Measurements from ENCODE around the gene TRMT2A. TPM values are rescaled to one million over a fixed set of nuclear protein-coding genes. Genes with fewer than 3 reads are reported as not detected.

Gene TRMT2A
- polyA plus RNA-seq, 1 donor (not counting 4 experiments of a cell fraction or from before 2014, with no cell fraction given), result 18.3 TPM

DNA sequence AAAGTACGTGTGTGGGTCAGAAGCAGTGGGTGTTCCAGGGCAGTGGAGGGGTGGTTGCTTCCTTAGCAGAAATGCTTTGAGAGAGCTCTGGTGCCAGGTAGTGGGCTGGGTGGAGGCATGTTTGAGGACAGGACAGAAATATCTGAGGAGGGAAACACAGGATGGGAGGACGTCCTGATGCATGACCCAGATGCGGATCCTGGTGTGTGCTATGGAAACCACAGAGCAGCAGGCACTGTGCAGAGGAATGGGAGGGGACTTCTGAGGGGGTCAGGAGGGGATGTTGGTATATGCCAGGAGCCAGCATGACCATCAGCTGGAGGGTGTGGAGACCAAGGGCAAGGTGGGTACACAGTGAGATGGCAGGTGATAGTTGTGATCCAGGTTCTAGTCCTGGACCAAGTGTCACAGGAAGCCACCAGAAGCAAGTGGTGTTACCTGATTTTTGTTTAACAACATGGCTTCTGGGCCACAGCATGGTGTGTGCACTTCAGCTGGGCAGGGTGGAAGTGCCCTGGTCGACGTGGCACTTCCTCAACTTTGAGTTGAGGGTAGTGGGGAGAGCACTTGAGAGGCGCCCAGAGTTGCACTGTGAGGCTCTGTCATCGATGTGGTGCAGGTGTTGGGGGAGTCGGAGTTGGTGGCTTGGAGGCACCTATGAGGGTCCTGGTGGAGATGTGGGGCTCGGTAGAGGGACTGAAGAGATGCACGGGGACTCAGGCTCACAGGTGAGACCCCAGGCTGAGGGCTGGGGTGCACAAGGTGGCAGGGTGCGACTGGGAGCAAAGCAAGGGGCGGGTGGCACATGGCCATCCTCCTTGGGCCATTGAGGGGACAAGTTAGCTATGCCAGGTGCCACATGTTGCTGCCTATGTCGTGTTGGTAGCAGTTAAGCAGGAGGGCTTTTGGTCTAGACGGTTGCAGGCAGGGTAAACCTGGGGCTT is 29.4 kb downstream of the TRMT2A start:
- H3K79me2 ChIP-seq (ENCODE audit: control insufficient read depth, insufficient read depth, low read length), result peaks cover 51% of the 10 kb centered on the region
- H3K9me1 ChIP-seq (ENCODE audit: control insufficient read depth, extremely low read depth, insufficient read depth, low read length), result peaks cover 5% of the 10 kb centered on the region
- no peaks in the 10 kb centered on the region for H3K9me3 ChIP-seq (ENCODE audit: control insufficient read depth, low read depth, low read length)
- H2AFZ ChIP-seq (ENCODE audit: control insufficient read depth, low read length), result no peak overlapping the region
- no peak overlapping the region for H3K27ac ChIP-seq (ENCODE audit: control insufficient read depth, insufficient read depth, low read length)
- H4K20me1 ChIP-seq (ENCODE audit: control insufficient read depth, extremely low read depth, insufficient read depth, low read length), result peaks cover 16% of the 10 kb centered on the region
- H3K27me3 ChIP-seq (ENCODE audit: control insufficient read depth, extremely low read depth, insufficient read depth, low read length), result no peaks in the 10 kb centered on the region
- H3K4me1 ChIP-seq (ENCODE audit: control insufficient read depth, extremely low read depth, insufficient read depth, low read length), result peaks cover 8% of the 10 kb centered on the region
- dilution Hi-C loops (cut with MboI; ENCODE audit: extremely low pct_ligation_motif_present, low sequenced_read_pairs), result no loop called here
- DNase-seq (ENCODE audit: low read depth, low spot score), result no peak
- TF ChIP-seq EZH2 (IDR thresholded peaks at IDR 0.05; ENCODE audit: low read length), result no peak
- TF ChIP-seq, protein P1, sequence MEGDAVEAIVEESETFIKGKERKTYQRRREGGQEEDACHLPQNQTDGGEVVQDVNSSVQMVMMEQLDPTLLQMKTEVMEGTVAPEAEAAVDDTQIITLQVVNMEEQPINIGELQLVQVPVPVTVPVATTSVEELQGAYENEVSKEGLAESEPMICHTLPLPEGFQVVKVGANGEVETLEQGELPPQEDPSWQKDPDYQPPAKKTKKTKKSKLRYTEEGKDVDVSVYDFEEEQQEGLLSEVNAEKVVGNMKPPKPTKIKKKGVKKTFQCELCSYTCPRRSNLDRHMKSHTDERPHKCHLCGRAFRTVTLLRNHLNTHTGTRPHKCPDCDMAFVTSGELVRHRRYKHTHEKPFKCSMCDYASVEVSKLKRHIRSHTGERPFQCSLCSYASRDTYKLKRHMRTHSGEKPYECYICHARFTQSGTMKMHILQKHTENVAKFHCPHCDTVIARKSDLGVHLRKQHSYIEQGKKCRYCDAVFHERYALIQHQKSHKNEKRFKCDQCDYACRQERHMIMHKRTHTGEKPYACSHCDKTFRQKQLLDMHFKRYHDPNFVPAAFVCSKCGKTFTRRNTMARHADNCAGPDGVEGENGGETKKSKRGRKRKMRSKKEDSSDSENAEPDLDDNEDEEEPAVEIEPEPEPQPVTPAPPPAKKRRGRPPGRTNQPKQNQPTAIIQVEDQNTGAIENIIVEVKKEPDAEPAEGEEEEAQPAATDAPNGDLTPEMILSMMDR (optimal IDR thresholded peaks at IDR 0.05 in 1 of 3, IDR thresholded peaks at IDR 0.05 in 1 of 3, conservative IDR thresholded peaks at IDR 0.05 in 1 of 3; ENCODE audit: extremely low read depth in 1 of 3, insufficient read depth in 2 of 3, low read length in 3 of 3), result no peak
- FAIRE-seq, result no peak
- no peak overlapping the region for H3K4me3 ChIP-seq (ENCODE audit: control insufficient read depth in 2 of 3, extremely low read depth in 1 of 3, insufficient read depth in 2 of 3, low read depth in 1 of 3, low read length in 3 of 3)
- peaks cover 48 to 69% of the 10 kb centered on the region in 2 experiments for H3K36me3 ChIP-seq (ENCODE audit: control insufficient read depth in 2 of 2, extremely low read depth in 1 of 2, insufficient read depth in 2 of 2, low read length in 2 of 2)
- H3K9ac ChIP-seq (ENCODE audit: control insufficient read depth, extremely low read depth, insufficient read depth, low read length), result no peak overlapping the region
- H3K4me2 ChIP-seq (ENCODE audit: control insufficient read depth, extremely low read depth, insufficient read depth, low read depth, low read length), result no peak overlapping the region

DNA sequence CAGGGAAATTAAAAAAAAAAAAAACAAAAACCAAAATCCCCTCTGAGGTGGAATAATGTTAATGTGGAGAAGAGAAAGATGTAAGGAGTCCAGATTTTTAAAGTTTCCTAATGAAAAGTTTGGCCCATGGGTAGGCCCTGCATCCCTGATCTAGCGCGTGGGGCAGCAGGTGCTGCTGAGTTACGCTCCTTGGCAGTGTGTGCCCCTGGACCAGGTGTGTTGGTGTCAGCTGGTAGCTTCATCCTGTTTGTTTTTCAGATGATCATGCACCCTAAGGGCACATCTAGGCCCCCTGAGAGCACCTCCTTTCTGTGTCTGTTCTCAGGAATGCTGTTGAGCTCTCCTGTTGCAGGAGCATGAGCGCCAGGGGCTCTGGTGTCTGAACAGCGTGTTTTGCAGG is 30.3 kb downstream of the TRMT2A start:
- no peak for DNase-seq (ENCODE audit: low read depth, low spot score)
- Histone ChIP-seq H3K9me3 (ENCODE audit: control insufficient read depth, low read depth, low read length) (no peaks in the 10 kb centered on the region), H3K36me3 (ENCODE audit: control insufficient read depth in 2 of 2, extremely low read depth in 1 of 2, insufficient read depth in 2 of 2, low read length in 2 of 2) (peaks cover 42 to 62% of the 10 kb centered on the region in 2 experiments), H3K4me3 (ENCODE audit: control insufficient read depth in 2 of 3, extremely low read depth in 1 of 3, insufficient read depth in 2 of 3, low read depth in 1 of 3, low read length in 3 of 3) (no peak overlapping the region), H3K9ac (ENCODE audit: control insufficient read depth, extremely low read depth, insufficient read depth, low read length) (no peak overlapping the region), H4K20me1 (ENCODE audit: control insufficient read depth, extremely low read depth, insufficient read depth, low read length) (peaks cover 16% of the 10 kb centered on the region), H3K79me2 (ENCODE audit: control insufficient read depth, insufficient read depth, low read length) (peaks cover 55% of the 10 kb centered on the region), H3K4me2 (ENCODE audit: control insufficient read depth, extremely low read depth, insufficient read depth, low read depth, low read length) (no peak overlapping the region), H3K27ac (ENCODE audit: control insufficient read depth, insufficient read depth, low read length) (no peak overlapping the region), H3K27me3 (ENCODE audit: control insufficient read depth, extremely low read depth, insufficient read depth, low read length) (no peaks in the 10 kb centered on the region), H3K4me1 (ENCODE audit: control insufficient read depth, extremely low read depth, insufficient read depth, low read length) (peaks cover 8% of the 10 kb centered on the region), H3K9me1 (ENCODE audit: control insufficient read depth, extremely low read depth, insufficient read depth, low read length) (peaks cover 5% of the 10 kb centered on the region), H2AFZ (ENCODE audit: control insufficient read depth, low read length) (no peak overlapping the region)
- dilution Hi-C loops (cut with MboI; ENCODE audit: extremely low pct_ligation_motif_present, low sequenced_read_pairs), result no loop called here
- FAIRE-seq, result no peak
- TF ChIP-seq, protein P1 (optimal IDR thresholded peaks at IDR 0.05 in 1 of 3, IDR thresholded peaks at IDR 0.05 in 1 of 3, conservative IDR thresholded peaks at IDR 0.05 in 1 of 3; ENCODE audit: extremely low read depth in 1 of 3, insufficient read depth in 2 of 3, low read length in 3 of 3), result no peak
- no peak for TF ChIP-seq EZH2 (IDR thresholded peaks at IDR 0.05; ENCODE audit: low read length)

Measured in keratinocyte (primary cell).